Smooth muscle cell of the brain vasculature (primary cell): ENCODE measurements around the gene MYMX.
"Not testable (repeated sequence)": the region's sequence is repeated elsewhere in the genome, so short reads cannot be mapped to it uniquely, and the experiment has no call there.

ENCODE experiments used
- DNase-seq: peaks from one replicate; pipeline ENCODE4 v3.0.0-alpha.2; 2012; ENCODE audit warnings: low read depth, low spot score

The MYMX gene

GRCh38 chr6:44186635-44187025, 30.1 kb upstream of the MYMX start:
- no peak for DNase-seq

- no peak for DNase-seq
Measured at GRCh38 chr6:44188819-44189218, 27.9 kb upstream of the MYMX start.

- no peak for DNase-seq
Measured at GRCh38 chr6:44189257-44189656, 27.5 kb upstream of the MYMX start.

GRCh38 chr6:44190715-44191114, 26.0 kb upstream of the MYMX start:
- DNase-seq: no peak

- DNase-seq: no peak
Measured at GRCh38 chr6:44192428-44193041, 24.2 kb upstream of the MYMX start.

GRCh38 chr6:44193307-44193910, 23.3 kb upstream of the MYMX start:
- DNase-seq: no peak

GRCh38 chr6:44194326-44194725, 22.4 kb upstream of the MYMX start:
- no peak for DNase-seq

- not testable (repeated sequence) for DNase-seq
Measured at GRCh38 chr6:44196351-44196750, 20.4 kb upstream of the MYMX start.

GRCh38 chr6:44198684-44199083, 18.0 kb upstream of the MYMX start:
- no peak for DNase-seq

- DNase-seq: no peak
Measured at GRCh38 chr6:44199883-44200282, 16.8 kb upstream of the MYMX start.

GRCh38 chr6:44201200-44201599, 15.5 kb upstream of the MYMX start:
- no peak for DNase-seq

- no peak for DNase-seq
Measured at GRCh38 chr6:44201638-44202303, 15.0 kb upstream of the MYMX start.

GRCh38 chr6:44202332-44202971, 14.3 kb upstream of the MYMX start:
- DNase-seq: no peak

GRCh38 chr6:44202972-44203750, 13.6 kb upstream of the MYMX start:
- DNase-seq: no peak

GRCh38 chr6:44203955-44204354, 12.8 kb upstream of the MYMX start:
- no peak for DNase-seq

- DNase-seq: no peak
Measured at GRCh38 chr6:44207966-44208365, 8.8 kb upstream of the MYMX start.

- no peak for DNase-seq
Measured at GRCh38 chr6:44211284-44211683, 5.4 kb upstream of the MYMX start.

GRCh38 chr6:44214307-44214706, 2.4 kb upstream of the MYMX start:
- DNase-seq: no peak

- DNase-seq: no peak
Measured at GRCh38 chr6:44217332-44218143, 812 bp downstream of the MYMX start.

GRCh38 chr6:44219053-44219814, 2.5 kb downstream of the MYMX start:
- no peak for DNase-seq
